ENCODE data around the gene POLR1A.
A peak's percentile ranks its signal among the peaks of the same experiment; 100 is the strongest.

The POLR1A gene

DNA sequence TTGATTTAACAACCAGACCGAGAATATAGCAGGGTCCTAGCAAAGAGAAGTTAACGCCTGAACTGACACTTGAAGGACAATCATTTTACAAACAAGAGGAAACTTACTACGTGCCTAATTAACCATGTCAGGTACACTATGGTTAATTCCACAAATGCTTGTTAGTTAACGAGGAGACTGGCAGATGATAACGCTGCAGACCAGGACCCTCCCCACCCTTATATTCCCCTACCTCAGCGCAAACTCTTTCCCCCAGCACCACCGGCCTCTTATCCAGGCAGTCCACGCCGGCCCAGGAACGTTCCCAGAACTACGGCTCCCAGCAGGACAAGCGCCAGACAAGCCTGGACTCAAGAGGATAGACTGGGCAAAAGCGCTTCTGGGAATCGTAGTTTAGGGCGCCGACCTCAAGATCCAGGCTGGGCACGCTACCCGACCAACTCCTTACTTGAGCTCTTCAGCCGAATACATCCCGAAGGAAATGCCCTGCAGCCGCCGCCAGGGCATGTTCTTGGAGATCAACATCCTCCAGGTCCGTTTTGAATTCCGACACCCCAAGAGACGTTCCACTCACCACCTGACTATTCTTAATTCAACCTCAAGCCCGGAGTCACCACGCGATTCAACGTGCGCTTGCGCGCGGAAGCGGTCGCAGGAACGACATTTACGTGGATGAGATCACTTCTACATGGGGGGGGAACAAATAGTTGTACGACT is at the start of gene POLR1A:
Gene POLR1A (minus strand): TSS at position 635 of the 717 bp plus-strand sequence. CDS start 110 bp downstream, at position 525.
- DNase-seq (ENCODE audit: low read depth in 2 of 2), result peak; percentile 76 to 78

DNA sequence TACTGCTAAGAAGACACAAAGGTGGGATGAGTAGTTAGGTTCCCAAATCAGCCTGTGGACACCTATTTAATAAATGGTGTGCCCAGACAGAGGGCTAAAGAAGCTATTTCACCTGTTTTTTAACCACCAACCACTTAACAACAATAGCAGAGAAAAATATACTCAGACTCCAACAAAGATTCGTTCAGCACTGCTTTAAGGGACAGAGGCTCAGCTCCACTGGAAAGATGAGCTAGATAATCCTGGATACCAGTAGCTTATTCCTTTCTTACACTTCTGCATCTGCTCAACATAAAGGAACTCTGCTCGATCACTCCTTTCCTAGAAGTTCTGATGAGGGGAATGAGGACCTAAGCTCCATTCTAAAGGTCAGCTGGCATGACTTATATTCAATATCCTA is 44.8 kb upstream of the POLR1A start:
- DNase-seq (ENCODE audit: low read depth in 2 of 2), result no peak

DNA sequence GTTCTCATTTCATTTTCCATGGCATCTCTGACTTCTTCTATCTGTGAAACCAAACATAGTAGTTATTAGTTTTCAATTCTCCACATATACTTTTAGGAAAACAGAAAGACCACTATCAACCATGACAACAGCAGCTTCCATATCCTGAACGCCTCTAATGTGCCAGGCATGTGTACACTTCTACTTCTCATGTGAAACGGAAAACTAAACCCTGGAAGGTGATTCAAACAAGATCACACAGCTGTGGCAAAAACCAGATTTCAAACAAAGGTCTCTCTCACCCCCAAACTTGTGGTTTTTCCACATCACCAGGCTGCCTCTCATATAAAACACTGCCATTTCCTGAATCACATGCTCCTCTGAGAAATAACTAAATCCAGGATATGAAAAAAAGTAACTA is 42.1 kb upstream of the POLR1A start:
- no peak for DNase-seq (ENCODE audit: low read depth in 2 of 2)

DNA sequence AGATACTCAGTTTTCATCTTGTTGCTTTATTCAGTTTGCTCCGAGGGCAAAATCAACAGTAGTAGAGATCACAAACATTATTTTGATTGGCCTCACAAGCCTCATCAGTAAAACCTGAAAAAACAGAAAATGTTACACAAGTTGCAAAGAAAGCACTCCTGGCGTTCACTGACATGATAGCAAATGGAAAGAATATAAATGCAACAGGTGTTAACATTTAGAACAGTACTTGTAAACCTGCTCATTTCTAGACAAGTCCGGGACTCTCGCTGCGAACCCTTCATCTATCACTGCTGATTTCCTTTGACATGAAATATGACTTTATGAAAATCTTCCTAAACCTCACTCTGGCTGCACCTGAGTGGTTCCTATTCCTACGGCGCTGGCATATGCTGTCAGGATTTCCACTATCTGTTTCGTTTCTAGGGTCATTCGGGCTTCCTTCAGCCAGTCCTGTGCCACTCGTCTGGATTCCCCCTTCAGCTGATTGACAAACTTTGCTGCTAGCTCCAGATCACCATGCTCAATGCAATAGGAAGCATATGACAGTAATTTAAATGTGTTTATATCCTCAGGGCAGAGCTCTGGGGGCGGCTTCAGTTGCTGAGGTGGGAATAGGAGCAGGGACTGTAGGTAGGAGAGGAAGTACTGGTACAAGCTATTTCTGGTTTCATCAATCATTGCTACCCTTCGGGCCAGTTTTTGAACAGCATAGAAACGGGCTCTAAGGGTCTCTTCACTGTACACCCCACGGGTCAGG is 38.4 kb upstream of the POLR1A start:
- DNase-seq (ENCODE audit: low read depth in 2 of 2), result no peak

DNA sequence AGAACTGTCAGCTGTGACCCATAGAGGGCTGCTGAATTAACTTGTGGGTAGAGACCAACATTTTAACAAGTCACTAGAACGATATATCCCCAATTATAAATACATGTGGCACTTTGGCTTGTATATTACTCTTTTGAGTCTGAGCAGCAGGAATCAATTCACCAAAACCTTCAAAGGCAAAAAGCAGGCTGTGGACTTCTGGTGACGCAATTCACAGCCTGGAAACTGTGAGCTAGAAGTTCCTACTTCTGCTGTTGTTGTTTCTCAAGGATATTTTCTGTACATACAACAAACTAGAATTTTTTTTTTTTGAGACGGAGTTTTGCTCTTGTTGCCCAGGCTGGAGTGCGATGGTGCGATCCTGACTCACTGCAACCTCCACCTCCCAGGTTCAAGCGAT is 37.6 kb upstream of the POLR1A start:
- no peak for DNase-seq (ENCODE audit: low read depth in 2 of 2)

DNA sequence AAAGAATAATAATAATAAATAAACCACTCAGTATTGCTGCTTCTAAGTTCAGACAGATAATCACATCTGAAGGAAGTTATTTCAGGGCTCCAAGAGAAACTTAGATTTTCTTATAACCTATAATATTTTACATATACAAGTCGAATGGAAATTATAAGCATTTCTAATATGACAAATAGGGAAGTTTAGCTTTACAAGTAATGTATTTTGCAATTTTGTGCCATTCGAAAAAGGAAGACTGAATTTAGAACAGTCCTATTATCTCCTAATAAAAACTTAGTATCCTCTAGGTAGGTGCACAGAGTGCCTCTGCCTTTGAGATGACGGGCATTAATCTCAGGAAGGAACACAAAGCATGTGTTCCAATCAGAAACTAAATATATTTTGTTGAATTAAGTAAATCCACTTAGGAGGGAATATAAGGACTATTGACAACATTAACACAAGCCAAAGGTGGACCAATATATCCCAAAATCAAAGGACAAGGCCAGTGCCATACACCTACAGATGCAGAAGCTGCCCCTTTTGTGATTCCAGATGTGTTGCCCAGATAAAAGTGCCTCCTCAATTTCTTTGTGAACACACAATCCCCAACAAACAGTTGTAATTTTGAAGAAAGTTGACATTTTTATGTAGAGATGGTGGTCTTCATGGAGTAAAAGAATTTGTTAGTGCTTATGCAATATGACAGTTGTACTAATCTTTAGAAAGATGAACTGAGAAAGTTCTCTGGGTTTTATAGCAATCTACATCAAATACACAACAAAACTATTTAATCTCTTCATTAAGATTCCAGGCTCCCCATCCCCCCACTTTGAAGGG is 37.0 kb upstream of the POLR1A start:
- no peak for DNase-seq (ENCODE audit: low read depth in 2 of 2)

DNA sequence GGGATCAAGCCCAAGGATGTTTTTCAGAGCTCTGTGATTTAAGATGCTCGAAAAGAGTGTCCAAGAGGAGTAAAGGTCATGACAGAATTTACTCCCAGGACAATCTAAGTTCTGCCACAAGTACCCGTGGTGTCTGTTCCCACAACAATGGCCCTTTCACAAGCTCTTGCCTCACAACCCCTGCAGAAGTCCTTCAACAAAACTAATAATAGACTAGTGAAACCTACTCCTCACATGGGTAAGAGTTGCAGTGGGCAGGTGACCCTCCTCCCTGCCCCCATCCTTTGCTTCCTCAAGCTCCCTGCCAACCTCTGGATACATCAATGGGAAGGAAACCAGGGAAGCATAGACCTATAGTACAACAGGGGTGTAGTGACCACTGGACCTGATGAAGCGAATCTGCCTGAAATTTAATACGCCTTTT is 35.3 kb upstream of the POLR1A start:
- no peak for DNase-seq (ENCODE audit: low read depth in 2 of 2)

DNA sequence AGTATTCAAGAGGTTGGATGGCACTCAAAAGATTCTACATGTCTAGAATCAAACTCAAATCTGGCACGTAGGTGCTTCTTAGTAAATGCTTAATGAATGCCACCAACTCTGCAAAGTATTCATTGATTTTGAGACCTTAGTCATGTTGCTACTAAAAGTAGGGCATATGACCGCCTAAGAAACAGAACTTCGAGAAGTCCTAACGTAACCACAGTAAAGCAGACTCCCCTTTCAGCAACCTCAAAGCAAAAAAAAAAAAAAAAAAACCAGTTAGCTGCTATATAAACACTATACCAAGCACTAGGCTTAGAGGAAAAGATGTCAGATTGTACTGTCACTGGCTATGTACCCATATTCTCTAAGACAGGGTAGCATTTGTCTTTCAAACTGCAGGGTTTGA is 34.3 kb upstream of the POLR1A start:
- DNase-seq (ENCODE audit: low read depth in 2 of 2), result no peak

DNA sequence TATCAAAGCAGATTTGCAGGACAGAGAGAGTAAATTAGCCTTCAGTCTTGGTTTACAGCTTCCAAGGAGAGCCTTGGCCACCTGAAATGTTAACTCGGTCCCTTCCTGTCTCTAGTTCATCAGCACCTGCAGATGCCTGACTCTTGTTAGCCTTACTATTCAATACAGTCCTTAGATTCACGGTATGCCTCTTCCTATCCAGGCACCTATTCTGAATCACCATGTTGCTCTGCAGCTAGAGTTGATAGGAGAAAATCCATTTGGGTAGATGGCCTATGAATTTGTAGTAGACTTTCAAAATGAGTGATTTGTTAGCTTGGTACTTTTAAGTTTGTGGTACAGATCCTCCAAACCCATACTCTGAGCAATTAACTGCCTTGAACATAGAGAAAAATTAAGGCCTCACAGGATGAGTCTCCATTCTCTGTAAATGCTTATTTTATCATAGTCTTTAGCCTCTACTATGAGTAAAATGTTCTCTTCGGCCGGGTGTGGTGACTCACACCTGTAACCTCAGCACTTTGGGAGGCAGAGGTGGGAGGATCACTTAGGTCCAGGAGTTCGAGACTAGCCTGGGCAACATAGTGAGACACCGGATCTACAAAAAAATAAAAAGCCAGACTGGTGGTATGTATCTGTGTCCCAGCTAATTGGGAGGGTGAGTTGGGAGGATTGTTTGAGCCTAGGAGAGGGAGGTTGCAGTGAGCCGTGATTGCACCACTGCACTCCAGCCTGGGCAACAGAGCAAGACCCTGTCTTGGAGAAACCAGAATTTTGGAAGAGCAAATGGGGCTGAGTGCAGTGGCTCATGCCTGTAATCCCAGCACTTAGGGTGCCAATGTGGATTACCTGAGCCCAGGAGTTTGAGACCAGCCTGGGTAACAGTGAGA is 33.3 kb upstream of the POLR1A start:
- DNase-seq (ENCODE audit: low read depth in 2 of 2), result no peak

DNA sequence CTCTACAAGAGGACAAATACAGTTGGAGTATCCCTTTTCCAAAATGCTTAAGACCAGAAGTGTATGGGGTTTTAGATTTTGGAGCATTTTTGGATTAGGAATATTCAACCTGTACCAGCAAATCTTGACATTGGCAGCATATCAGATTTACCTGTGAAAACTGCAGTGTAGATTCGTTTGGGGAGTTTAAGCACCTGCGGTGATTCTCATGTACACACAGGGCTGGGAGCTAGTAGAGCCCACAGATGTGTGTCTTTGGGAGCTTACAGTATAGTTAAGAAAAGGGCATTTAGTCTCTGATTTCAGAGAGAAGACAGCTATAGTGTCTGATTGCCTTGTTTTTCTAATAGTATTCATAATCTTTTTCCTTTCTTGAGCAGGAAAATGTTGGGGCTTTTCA is 30.5 kb upstream of the POLR1A start:
- no peak for DNase-seq (ENCODE audit: low read depth in 2 of 2)

DNA sequence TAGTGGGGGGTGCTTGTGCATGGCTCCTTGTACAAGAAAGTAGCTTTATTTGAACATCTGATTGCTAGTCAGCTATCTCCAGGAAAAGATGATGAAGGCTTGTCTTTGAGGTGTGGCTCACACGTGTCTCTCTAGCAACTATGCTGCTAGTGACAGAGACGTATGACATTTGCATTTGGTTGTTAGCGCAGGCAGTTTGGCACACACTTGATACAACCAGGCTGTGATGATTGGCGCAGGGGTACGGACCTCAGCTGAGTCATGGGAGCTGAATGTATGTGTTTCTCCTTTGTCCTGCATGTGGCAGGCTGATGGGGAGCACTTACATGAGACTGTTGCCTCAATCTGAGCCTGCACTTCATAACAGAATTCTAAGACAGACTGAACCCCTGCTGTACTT is 30.0 kb upstream of the POLR1A start:
- DNase-seq (ENCODE audit: low read depth in 2 of 2), result no peak

DNA sequence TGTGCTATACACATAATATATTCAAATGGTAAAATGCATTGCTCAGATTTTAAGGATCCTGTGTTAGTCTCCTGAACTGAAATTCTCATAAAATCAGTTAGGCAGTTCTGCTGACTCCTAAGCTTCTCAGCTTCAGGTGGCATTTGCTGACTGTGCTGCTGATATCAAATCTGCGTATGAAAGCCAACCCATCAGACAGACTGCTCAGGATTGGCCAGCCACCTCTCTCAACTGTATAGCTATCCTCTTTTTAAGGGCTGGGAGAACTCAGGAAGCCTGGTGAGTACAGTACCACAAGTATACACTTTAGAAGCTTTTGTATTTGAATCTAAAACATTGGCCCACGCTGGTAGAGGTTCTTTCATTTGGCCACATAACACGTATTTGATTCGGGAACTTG is 29.0 kb upstream of the POLR1A start:
- DNase-seq (ENCODE audit: low read depth in 2 of 2), result no peak

DNA sequence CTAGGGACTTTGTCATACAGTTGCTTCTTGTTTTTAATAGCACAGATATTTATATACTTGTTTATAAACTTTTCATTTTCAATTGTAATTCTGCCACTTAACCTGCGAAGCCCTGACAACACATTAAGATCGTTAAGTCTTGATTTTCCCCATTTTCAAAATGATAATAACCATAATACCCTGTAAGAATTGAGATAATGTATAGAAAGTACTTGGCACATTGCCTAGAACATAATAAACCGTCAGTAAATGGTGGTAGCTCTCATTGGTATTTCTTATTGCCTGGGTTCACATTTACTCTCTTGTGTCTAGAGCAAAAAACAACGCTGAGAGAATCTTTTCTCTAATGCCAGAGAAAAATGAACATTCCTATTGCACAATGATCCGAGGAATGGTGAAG is 19.0 kb upstream of the POLR1A start:
- DNase-seq (ENCODE audit: low read depth in 2 of 2), result no peak

DNA sequence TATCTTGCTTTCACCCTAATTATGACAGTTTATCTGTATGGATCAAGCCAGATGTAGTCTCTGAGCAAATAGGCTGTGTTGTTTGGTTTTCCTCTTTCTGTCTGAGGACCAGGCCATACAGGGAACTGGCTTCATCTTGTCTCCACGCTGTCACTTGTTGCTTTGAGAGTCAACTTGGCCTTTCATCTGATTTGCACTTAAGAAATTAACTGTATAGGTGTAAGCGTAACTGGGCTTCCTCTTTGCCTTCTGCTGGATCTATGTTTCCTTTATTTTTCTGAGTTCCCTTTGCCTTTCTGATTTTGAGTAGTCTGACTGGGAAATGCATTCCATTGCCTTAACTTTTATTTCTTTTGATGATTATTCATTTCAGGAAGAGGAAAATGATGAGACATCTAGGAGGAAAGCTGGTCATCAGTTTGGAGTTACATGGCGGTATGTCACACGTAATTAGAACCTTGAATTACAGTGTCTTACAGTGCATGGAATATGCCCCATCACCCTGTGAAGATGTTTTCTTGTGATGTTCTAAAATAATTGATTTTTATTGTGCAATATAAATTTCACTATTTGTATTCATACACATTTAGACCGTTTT is 17.7 kb upstream of the POLR1A start:
- no peak for DNase-seq (ENCODE audit: low read depth in 2 of 2)

DNA sequence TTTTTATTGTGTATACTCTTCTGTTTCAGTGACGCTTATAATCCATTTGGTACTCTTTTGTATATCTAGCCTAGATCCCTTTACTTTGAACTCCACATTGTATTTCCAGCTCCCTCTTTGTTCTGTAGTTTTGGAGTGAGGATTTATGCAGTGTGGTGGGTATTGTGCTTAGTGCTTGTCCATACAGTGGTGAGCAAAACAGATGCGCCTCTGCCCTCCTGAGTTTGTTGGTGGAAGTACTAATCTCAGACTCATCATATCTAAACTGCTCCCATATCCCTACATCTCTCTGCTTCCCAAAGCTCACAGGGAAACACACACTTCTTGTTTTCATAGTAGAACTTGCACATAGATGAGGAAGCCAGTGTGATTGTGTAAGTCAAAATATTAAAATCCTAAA is 12.4 kb upstream of the POLR1A start:
- DNase-seq (ENCODE audit: low read depth in 2 of 2), result no peak

DNA sequence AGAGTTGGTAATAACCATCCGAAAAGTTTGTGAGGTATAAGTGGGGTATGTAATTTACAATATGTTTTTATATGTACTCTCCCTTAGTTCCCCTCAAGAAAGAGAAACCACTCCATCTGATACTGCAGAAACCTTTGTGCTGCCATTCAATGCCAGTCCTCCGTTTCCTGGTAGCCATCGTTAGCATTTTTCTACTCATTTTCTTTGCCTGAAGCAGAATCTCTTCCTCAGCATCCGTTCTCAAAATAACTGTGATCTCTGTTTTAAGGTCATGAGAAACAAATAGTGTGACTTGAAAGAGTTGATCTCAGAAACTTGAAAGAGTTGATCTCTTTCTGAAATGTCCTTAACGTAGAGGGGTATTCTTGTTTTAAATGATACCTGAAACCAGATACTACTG is 1.3 kb upstream of the POLR1A start:
- DNase-seq (ENCODE audit: low read depth in 2 of 2), result no peak

DNA sequence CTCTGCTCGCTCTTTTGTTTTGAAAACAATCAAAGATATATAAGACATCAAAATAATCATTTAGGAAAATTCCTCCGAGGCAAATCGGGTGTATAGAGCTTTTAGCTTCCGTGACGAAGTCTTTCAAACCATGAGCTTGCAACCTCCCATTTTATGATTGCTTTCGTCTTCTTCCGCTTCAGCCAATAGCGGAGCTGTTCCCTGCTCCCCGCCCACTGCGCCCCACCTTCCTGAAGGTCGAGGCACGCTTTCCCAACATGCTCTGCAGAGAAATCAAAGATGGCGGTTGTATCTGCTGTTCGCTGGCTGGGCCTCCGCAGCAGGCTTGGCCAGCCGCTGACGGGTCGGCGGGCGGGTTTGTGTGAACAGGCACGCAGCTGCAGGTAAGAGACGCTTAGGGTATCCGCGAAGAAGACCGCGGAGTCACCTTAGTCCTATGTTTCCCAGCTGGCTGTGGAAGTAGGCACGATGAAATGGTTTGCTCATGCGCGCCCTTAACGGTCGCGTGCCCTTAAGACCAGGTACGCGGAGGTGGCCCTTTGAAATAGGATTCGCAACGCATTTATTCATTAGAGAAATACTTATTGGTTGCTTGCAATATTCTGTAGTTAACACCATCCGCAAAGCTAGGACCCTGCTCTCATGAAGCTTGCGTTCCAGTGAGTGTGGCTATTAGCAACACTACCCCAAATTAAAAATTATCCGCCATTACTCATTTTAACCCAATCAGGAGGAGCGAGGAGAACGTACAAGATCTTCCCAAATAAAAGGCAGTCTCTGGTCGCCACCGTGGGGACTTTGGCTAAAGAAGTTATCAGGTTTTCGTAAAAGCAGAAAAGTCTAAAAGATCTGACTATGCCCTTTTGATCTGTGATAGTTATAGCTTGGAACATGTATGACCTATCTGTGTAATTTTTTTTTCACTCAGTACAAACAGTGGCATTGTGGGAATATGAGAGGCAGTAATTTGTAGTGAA is 571 bp upstream of the POLR1A start, which contains the start of gene PTCD3:
Gene PTCD3 (plus strand): TSS at position 267 of the 977 bp plus-strand sequence. CDS start 13 bp downstream, at position 280.
- DNase-seq (ENCODE audit: low read depth in 2 of 2), result peak; percentile 94

DNA sequence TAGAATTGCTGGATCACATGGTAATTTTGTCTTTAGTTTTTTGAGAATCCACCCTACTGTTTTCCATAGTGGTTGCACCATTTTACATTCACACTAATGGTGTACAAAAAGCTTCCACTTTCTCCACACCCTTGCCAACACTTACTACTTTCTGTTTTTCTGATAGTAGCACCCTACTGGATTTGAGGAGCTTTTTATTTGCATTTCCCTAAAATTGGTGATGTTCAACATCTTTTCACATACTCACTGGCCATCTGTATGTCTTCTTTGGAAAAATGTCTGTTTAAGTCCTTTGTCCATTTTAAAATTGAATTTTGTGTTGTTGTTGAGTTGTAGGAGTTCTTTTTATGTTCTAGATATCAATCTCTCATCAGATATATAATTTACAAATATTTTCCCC is 3.5 kb downstream of the POLR1A start:
- no peak for DNase-seq (ENCODE audit: low read depth in 2 of 2)

DNA sequence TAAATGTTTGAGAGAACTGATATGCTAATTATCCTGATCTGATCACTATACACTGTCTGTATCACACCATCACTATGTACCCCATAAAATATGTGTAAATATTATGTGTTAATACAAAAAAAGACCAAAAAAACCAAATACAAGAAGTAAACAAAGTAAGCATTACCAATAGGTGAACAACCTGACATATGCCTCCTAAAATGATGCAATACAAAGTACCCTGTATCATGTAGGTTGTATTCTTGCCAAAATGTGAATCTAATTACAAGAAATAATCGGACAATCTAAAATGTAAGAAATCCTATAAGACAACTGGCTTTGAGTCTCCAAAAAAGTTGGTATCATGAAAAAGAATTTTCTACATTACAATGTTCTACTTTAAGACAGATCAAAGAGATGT is 7.8 kb downstream of the POLR1A start:
- DNase-seq (ENCODE audit: low read depth in 2 of 2), result no peak

Measured in stimulated activated CD8-positive, alpha-beta memory T cell treated with anti-CD3 and anti-CD28 coated beads, Interleukin-7, amount 100 ng/mL, for 4 hours (primary cell).